Progenitor cell of endocrine pancreas (in vitro differentiated cells): ENCODE results near the gene SFTPB. TPM values are rescaled to one million over a fixed set of nuclear protein-coding genes. Genes with fewer than 3 reads are reported as not detected.

Experiments used
- DNase-seq: peaks from one replicate; pipeline ENCODE4 v3.0.0; 2021; ENCODE audit warnings: low spot score; ENCODE audit not compliant: unreplicated experiment
- H3K27ac Mint-ChIP-seq: 2 replicates; pipeline ENCODE4 v1.8.0; 2021; ENCODE audit warnings: mild to moderate bottlenecking, moderate library complexity, mixed read lengths
- H3K27me3 Mint-ChIP-seq: 2 replicates; pipeline ENCODE4 v1.8.0; 2021; ENCODE audit warnings: mixed read lengths
- H3K36me3 Mint-ChIP-seq: 2 replicates; pipeline ENCODE4 v1.8.0; 2022; ENCODE audit warnings: mixed read lengths; ENCODE audit not compliant: insufficient read depth
- H3K4me1 Mint-ChIP-seq: 2 replicates; pipeline ENCODE4 v1.8.0; 2021; ENCODE audit warnings: low read depth, mixed read lengths
- H3K4me3 Mint-ChIP-seq: 2 replicates; pipeline ENCODE4 v1.8.0; 2021; ENCODE audit warnings: low read depth, mild to moderate bottlenecking, moderate library complexity, mixed read lengths
- H3K9me3 Mint-ChIP-seq: 2 replicates; pipeline ENCODE4 v1.8.0; 2021; ENCODE audit warnings: low read depth, mixed read lengths
- CTCF ChIP-seq: fragments of 200-600 bp; sonication (generic); IDR thresholded peaks from one replicate; pipeline ENCODE4 v1.5.0; 2021; ENCODE audit warnings: antibody characterized with exemption, mild to moderate bottlenecking; ENCODE audit not compliant: unreplicated experiment
- total RNA-seq: library from RNA; stranded (reverse); gene quantifications from 2 replicates; pipeline ENCODE4 v1.2.1, GENCODE V29; 2021

SFTPB gene
- total RNA-seq, 1 donor from 2014 or later = not detected

- no peak for TF ChIP-seq CTCF
- H3K4me1 Mint-ChIP-seq = peaks cover 3% of the 10 kb centered on the region
- H3K27me3 Mint-ChIP-seq = peaks cover 28% of the 10 kb centered on the region
- H3K9me3 Mint-ChIP-seq = peaks cover 3% of the 10 kb centered on the region
- H3K36me3 Mint-ChIP-seq = no peaks in the 10 kb centered on the region
- H3K4me3 Mint-ChIP-seq = no peak overlapping the region
- DNase-seq = no peak
- H3K27ac Mint-ChIP-seq = no peak overlapping the region
These were observed 10.4 kb upstream of the SFTPB start for GRCh38 chr2:85678377-85678776.

- Mint-ChIP-seq H3K4me3 (no peak overlapping the region), H3K36me3 (no peaks in the 10 kb centered on the region), H3K9me3 (peaks cover 3% of the 10 kb centered on the region), H3K4me1 (no peaks in the 10 kb centered on the region), H3K27me3 (peaks cover 22% of the 10 kb centered on the region), H3K27ac (no peak overlapping the region)
- no peak for TF ChIP-seq CTCF
- DNase-seq = no peak
These were observed 8.0 kb upstream of the SFTPB start for GRCh38 chr2:85675866-85676548.

- Mint-ChIP-seq H3K36me3 (no peaks in the 10 kb centered on the region), H3K27me3 (peaks cover 21% of the 10 kb centered on the region), H3K4me3 (no peak overlapping the region), H3K27ac (no peak overlapping the region), H3K4me1 (no peaks in the 10 kb centered on the region), H3K9me3 (peaks cover 3% of the 10 kb centered on the region)
- no peak for DNase-seq
- no peak for TF ChIP-seq CTCF
These were observed 7.4 kb upstream of the SFTPB start for GRCh38 chr2:85675427-85675826.

GRCh38 chr2:85674417-85674816 is 6.4 kb upstream of the SFTPB start:
- Mint-ChIP-seq H3K9me3 (no peaks in the 10 kb centered on the region), H3K4me3 (no peak overlapping the region), H3K4me1 (no peaks in the 10 kb centered on the region), H3K27me3 (peaks cover 17% of the 10 kb centered on the region), H3K36me3 (no peaks in the 10 kb centered on the region), H3K27ac (no peak overlapping the region)
- no peak for DNase-seq
- no peak for TF ChIP-seq CTCF

GRCh38 chr2:85673716-85674375 is 5.8 kb upstream of the SFTPB start:
- no peak for TF ChIP-seq CTCF
- DNase-seq = no peak
- Mint-ChIP-seq H3K9me3 (no peaks in the 10 kb centered on the region), H3K27me3 (peaks cover 17% of the 10 kb centered on the region), H3K27ac (no peak overlapping the region), H3K36me3 (no peaks in the 10 kb centered on the region), H3K4me3 (no peak overlapping the region), H3K4me1 (no peaks in the 10 kb centered on the region)
